ENCODE results near the gene LPCAT1.

The LPCAT1 gene

GRCh38 chr5:1553539-1554409 lies 30.0 kb upstream of the LPCAT1 start:
- no peak for TF ChIP-seq CTCF (IDR thresholded peaks at IDR 0.05; ENCODE audit: low read depth, low read length)
- no peak overlapping the region for H3K4me3 ChIP-seq (replicated peaks in 1 of 2; ENCODE audit: low read depth in 2 of 2, low read length in 2 of 2)
- no peak for DNase-seq (ENCODE audit: low read depth in 2 of 2)

GRCh38 chr5:1552521-1553255 lies 28.9 kb upstream of the LPCAT1 start:
- TF ChIP-seq CTCF (IDR thresholded peaks at IDR 0.05; ENCODE audit: low read depth, low read length): no peak
- no peak overlapping the region for H3K4me3 ChIP-seq (replicated peaks in 1 of 2; ENCODE audit: low read depth in 2 of 2, low read length in 2 of 2)
- DNase-seq (ENCODE audit: low read depth in 2 of 2): peak; percentile 38 to 58

- no peak for TF ChIP-seq CTCF (IDR thresholded peaks at IDR 0.05; ENCODE audit: low read depth, low read length)
- DNase-seq (ENCODE audit: low read depth in 2 of 2): no peak
- no peak overlapping the region for H3K4me3 ChIP-seq (replicated peaks in 1 of 2; ENCODE audit: low read depth in 2 of 2, low read length in 2 of 2)
These were observed 27.9 kb upstream of the LPCAT1 start for GRCh38 chr5:1551426-1552301.

- no peak overlapping the region for H3K4me3 ChIP-seq (replicated peaks in 1 of 2; ENCODE audit: low read depth in 2 of 2, low read length in 2 of 2)
- TF ChIP-seq CTCF (IDR thresholded peaks at IDR 0.05; ENCODE audit: low read depth, low read length): no peak
- DNase-seq (ENCODE audit: low read depth in 2 of 2): no peak
These were observed 26.7 kb upstream of the LPCAT1 start for GRCh38 chr5:1550287-1551076.

GRCh38 chr5:1549475-1550030 lies 25.8 kb upstream of the LPCAT1 start:
- no peak for DNase-seq (ENCODE audit: low read depth in 2 of 2)
- TF ChIP-seq CTCF (IDR thresholded peaks at IDR 0.05; ENCODE audit: low read depth, low read length): no peak
- H3K4me3 ChIP-seq (replicated peaks in 1 of 2; ENCODE audit: low read depth in 2 of 2, low read length in 2 of 2): no peak overlapping the region
